ENCODE results near the gene ZNF550. TPM values are rescaled to one million over a fixed set of nuclear protein-coding genes. Genes with fewer than 3 reads are reported as not detected.

The ZNF550 gene
- polyA plus RNA-seq, 2 of the 4 experiments (the other 2 are of a cell fraction), result 4.7 to 8.7 TPM

- Histone ChIP-seq H3K9me3 (peaks cover 92% of the 10 kb centered on the region), H3K27ac (no peak overlapping the region), H3K4me2 (no peak overlapping the region), H3K4me1 (no peaks in the 10 kb centered on the region), H3K4me3 (no peak overlapping the region)
- DNase-seq (ENCODE audit: low read depth in 1 of 2, low spot score in 1 of 2) (no peak), ATAC-seq (no peak), FAIRE-seq (no peak)
- TF ChIP-seq FOXS1 (CRISPR knock-in tag; IDR thresholded peaks at IDR 0.05) (no peak), POLR2AphosphoS2 (conservative IDR thresholded peaks at IDR 0.05; ENCODE audit: low read length) (no peak), EHF (CRISPR knock-in tag; IDR thresholded peaks at IDR 0.05) (no peak), REST (IDR thresholded peaks at IDR 0.05) (no peak), HEYL (CRISPR knock-in tag; IDR thresholded peaks at IDR 0.05) (no peak), JUNB (IDR thresholded peaks at IDR 0.05) (no peak), HOXA7 (CRISPR knock-in tag; IDR thresholded peaks at IDR 0.05) (no peak), HOXB5 (CRISPR knock-in tag; IDR thresholded peaks at IDR 0.05) (no peak), ZNF302 (CRISPR knock-in tag; IDR thresholded peaks at IDR 0.05) (no peak)
- ChIA-PET POLR2A (no interaction called here), CTCF (no interaction called here)
- WGBS (ENCODE audit: missing lambda C conversion rate), result 0% methylated on average over 1 of the region's 1 CpG
Measured at GRCh38 chr19:57587529-57587928, 27.9 kb upstream of the ZNF550 start.

GRCh38 chr19:57583521-57584416, 24.1 kb upstream of the ZNF550 start, which contains the start of gene ZIK1:
Gene ZIK1 (plus strand): TSS chr19:57584145. CDS start chr19:57584357, 212 bp downstream.
- ChIA-PET POLR2A (interaction anchor here (0.5 kb wide), 1 partner anchor 1949 kb away, joined by 4 read pairs; no protein-coding TSS in a partner anchor), CTCF (no interaction called here)
- Histone ChIP-seq H3K9me3 (peaks cover 92% of the 10 kb centered on the region), H3K27ac (no peak within 1 kb of the TSS), H3K4me3 (no peak within 1 kb of the TSS), H3K4me1 (no peaks in the 10 kb centered on the region), H3K4me2 (no peak within 1 kb of the TSS)
- ATAC-seq (no peak), DNase-seq (ENCODE audit: low read depth in 1 of 2, low spot score in 1 of 2) (no peak), FAIRE-seq (no peak)
- TF ChIP-seq TP53 (CRISPR knock-in tag; IDR thresholded peaks at IDR 0.05) (no peak), USF2 (IDR thresholded peaks at IDR 0.05) (no peak), HOXA7 (CRISPR knock-in tag; IDR thresholded peaks at IDR 0.05) (no peak), RAD21 (conservative IDR thresholded peaks at IDR 0.05 in 1 of 2, IDR thresholded peaks at IDR 0.05 in 1 of 2) (no peak), SREBF2 (IDR thresholded peaks at IDR 0.05) (no peak), HES2 (IDR thresholded peaks at IDR 0.05) (no peak), HDAC2 (IDR thresholded peaks at IDR 0.05) (no peak), FOSL2 (IDR thresholded peaks at IDR 0.05) (no peak), FOSL2 (CRISPR knock-in tag; IDR thresholded peaks at IDR 0.05) (no peak), RCOR1 (IDR thresholded peaks at IDR 0.05; ENCODE audit: low read depth, low read length) (no peak), CTCF (IDR thresholded peaks at IDR 0.05) (no peak), SMC3 (IDR thresholded peaks at IDR 0.05) (no peak), KDM1A (IDR thresholded peaks at IDR 0.05; ENCODE audit: low read depth) (no peak), PBX3 (IDR thresholded peaks at IDR 0.05) (no peak), ZFP36 (IDR thresholded peaks at IDR 0.05; ENCODE audit: borderline replicate concordance, partially characterized antibody) (no peak), ELK1 (IDR thresholded peaks at IDR 0.05; ENCODE audit: low read depth, low read length) (no peak), MAFK (IDR thresholded peaks at IDR 0.05; ENCODE audit: partially characterized antibody) (no peak), CHD2 (IDR thresholded peaks at IDR 0.05; ENCODE audit: low read length, partially characterized antibody) (no peak), JUN (IDR thresholded peaks at IDR 0.05) (no peak)
- WGBS (ENCODE audit: missing lambda C conversion rate), result 67% methylated on average over 66 of the region's 76 CpGs

Data from A549 (cell line).